Measurements from ENCODE around the gene ANGPT4.
"Not testable (repeated sequence)": the region's sequence is repeated elsewhere in the genome, so short reads cannot be mapped to it uniquely, and the experiment has no call there.

The ANGPT4 gene

GRCh38 chr20:905396-905961 lies 10.7 kb downstream of the ANGPT4 start:
- DNase-seq, result no peak

- DNase-seq, result no peak
These were observed 12.0 kb downstream of the ANGPT4 start for GRCh38 chr20:904039-904545.

- DNase-seq, result not testable (repeated sequence)
These were observed 18.7 kb downstream of the ANGPT4 start for GRCh38 chr20:897436-897835.

GRCh38 chr20:896501-897025 lies 19.6 kb downstream of the ANGPT4 start:
- no peak for DNase-seq

- DNase-seq, result not testable (repeated sequence)
These were observed 23.8 kb downstream of the ANGPT4 start for GRCh38 chr20:892371-892770.

GRCh38 chr20:891706-892080 lies 24.4 kb downstream of the ANGPT4 start:
- no peak for DNase-seq

GRCh38 chr20:891058-891705 lies 25.0 kb downstream of the ANGPT4 start:
- DNase-seq, result no peak

- no peak for DNase-seq
These were observed 25.5 kb downstream of the ANGPT4 start for GRCh38 chr20:890666-891057.

GRCh38 chr20:889932-890463 lies 26.1 kb downstream of the ANGPT4 start:
- DNase-seq, result no peak

- no peak for DNase-seq
These were observed 27.0 kb downstream of the ANGPT4 start for GRCh38 chr20:889106-889505.

GRCh38 chr20:888057-888456 lies 28.1 kb downstream of the ANGPT4 start:
- no peak for DNase-seq

- DNase-seq, result no peak
These were observed 29.0 kb downstream of the ANGPT4 start for GRCh38 chr20:887137-887536.

- DNase-seq, result no peak
These were observed 30.9 kb downstream of the ANGPT4 start for GRCh38 chr20:884983-885952.

- DNase-seq, result no peak
These were observed 34.4 kb downstream of the ANGPT4 start for GRCh38 chr20:881783-882144.

GRCh38 chr20:881051-881782 lies 34.9 kb downstream of the ANGPT4 start:
- no peak for DNase-seq

- DNase-seq, result no peak
These were observed 36.5 kb downstream of the ANGPT4 start for GRCh38 chr20:879626-880025.

- DNase-seq, result no peak
These were observed 37.4 kb downstream of the ANGPT4 start for GRCh38 chr20:878511-879307.

GRCh38 chr20:877814-878213 lies 38.3 kb downstream of the ANGPT4 start:
- DNase-seq, result no peak

GRCh38 chr20:875115-875514 lies 41.0 kb downstream of the ANGPT4 start:
- no peak for DNase-seq

GRCh38 chr20:873875-874607 lies 42.1 kb downstream of the ANGPT4 start:
- no peak for DNase-seq
